Muscle of back (tissue), 11 donors: Measurements from ENCODE around the gene CHST15. TPM values are rescaled to one million over a fixed set of nuclear protein-coding genes. Genes with fewer than 3 reads are reported as not detected.
"Not testable (repeated sequence)": the region's sequence is repeated elsewhere in the genome, so short reads cannot be mapped to it uniquely, and the experiment has no call there.

Source experiments
- DNase-seq, 3 donors: peaks; one replicate each; pipeline versions ENCODE4 v3.0.0 to v3.0.0-alpha.2; 2013
- polyA plus RNA-seq, 10 donors: library from polyadenylated mRNA; unstranded; fragments of 120-200 nt; gene quantifications; one replicate each; pipeline ENCODE4 v1.2.1, GENCODE V29; 2013; ENCODE audit not compliant: insufficient read length in 10 of 10

Gene CHST15
- polyA plus RNA-seq, 10 donors = 13.5 to 24.0 (median 18.5) TPM

DNA sequence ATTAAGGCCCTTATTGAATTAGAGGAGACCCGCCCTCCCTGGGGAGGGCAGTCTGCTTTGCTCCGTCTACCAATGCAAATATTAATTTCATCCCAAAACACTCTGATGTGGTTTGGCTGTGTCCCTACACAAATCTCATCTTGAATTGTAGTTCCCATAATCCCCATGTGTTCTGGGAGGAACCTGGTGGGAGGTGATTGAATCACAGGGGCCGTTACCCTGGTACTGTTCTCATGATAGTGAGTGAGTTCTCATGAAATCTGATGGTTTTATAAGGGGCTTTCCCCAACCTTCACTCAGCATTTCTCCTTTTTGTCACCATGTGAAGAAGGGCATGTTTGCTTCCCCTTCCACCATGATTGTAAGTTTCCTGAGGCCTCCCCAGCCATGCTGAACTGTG, 7.3 kb upstream of the CHST15 start:
- DNase-seq = not testable (repeated sequence)

DNA sequence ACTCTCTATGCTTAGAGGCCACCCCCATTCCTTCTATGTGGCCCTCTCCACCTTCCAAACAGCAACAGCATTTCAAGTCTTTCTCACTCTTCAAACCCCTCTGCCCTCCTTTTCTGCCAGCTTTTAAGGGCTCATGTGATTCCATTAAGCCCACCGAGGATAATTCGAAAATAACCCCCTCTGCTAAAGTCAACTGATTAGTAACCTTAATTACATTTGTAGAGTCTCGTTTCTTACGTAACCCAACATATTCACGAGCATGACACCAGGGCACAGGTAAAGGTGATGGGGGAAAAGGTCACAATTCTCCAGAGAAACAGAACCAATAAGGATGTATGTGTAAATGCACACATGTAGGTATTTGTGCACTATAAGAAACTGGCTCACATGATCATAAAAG, 6.7 kb upstream of the CHST15 start:
- DNase-seq = no peak

- no peak for DNase-seq
These were observed 6.2 kb upstream of the CHST15 start for GRCh38 chr10:124099604-124100003.

DNA sequence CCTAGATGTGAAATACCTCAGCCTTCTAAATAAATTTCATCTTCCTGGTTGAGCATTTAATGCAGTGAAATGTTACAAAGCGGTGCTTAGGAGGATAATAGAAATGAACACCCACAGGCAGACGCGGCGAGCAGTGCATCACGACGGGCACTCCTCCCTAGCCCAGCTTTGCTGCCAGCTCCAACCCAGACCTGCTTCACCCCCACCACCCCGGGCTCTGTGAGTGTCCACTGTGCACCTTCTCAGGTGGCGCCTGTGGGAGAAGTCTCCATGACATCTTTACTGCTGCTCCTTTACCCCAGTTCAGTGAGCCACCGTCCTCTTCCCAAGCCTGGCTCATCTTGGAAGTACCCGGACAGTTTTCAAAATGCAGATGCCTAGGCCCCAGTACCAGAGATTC, 5.2 kb upstream of the CHST15 start:
- no peak for DNase-seq

GRCh38 chr10:124097883-124098282, 4.5 kb upstream of the CHST15 start:
- no peak for DNase-seq

DNA sequence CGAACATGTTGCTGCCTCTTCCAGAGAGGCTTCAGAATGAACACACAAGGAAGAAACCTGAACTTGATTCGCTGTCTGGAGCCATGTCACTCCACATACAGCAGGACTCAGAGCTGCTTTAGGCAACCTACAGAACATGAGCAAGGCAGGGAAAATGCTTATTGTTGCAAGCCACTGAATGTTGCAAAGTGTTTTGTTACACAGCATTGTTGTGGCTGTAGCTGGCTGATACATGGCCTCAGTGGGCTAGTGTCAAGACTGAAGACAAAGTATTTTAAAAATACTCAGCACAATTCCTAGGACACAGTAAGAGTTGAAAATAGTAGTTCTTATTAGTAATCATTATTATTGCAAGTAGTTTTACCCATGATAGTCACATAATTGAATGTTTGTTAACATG, 3.1 kb upstream of the CHST15 start:
- no peak for DNase-seq

GRCh38 chr10:124095801-124096200, 2.4 kb upstream of the CHST15 start:
- not testable (repeated sequence) for DNase-seq

DNA sequence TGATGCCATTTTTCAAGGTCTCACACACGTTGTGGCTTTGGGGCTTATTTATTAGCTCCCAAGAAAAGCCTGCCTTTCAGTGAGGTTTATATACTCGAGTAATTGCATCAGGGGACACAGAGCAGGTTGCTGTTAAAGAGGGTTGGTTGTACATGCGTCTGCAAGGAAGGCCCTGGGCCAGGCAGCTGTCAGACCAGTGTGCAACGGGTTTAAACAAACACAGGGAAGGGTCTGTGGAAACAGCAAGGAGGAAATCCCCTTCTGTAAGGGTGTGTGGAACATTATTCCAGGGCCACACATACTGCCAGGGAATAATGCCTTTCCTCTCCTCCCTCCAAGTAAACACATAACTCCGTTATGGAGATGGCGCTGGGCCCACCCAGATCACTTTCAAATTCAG, 1.7 kb upstream of the CHST15 start:
- peak in 2 of 3 donors; percentile 23 to 41 for DNase-seq

- peak in 1 of 3 donors; percentile 51 for DNase-seq
These were observed 1.0 kb upstream of the CHST15 start for GRCh38 chr10:124094419-124094785.

DNA sequence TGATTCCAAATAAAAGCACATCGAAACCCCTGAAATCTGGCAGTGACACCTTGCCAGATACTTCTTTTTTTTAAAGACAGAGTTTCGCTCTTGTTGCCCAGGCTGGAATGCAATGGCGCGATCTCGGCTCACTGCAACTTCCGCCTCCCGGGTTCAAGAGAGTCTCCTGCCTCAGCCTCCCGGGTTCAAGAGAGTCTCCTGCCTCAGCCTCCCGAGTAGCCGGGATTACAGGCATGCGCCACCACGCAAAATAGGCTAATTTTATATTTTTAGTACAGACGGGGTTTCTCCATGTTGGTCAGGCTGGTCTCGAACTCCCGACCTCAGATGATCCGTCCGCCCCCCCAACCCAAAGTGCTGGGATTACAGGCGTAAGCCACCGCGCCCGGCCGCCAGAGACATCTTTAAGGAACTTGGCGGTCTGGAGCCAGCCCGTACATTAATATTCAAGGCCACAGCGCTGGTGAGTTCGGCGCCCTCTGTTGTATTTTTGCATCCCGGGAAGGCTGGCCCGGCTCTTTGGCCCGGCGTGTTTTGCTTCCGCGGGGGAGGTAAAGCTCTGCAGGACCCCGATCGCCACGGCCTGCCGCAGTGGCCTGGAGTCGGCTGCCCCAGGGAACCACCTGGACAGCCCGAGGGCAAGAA, 498 bp upstream of the CHST15 start:
- DNase-seq = peak in 2 of 3 donors; percentile 48 to 67

GRCh38 chr10:124092250-124092859, 1.0 kb downstream of the CHST15 start:
- peak in 2 of 3 donors; percentile 57 to 78 for DNase-seq

- peak in 2 of 3 donors; percentile 22 to 68 for DNase-seq
These were observed 1.6 kb downstream of the CHST15 start for GRCh38 chr10:124091646-124092249.

- no peak for DNase-seq
These were observed 2.7 kb downstream of the CHST15 start for GRCh38 chr10:124090601-124091209.

GRCh38 chr10:124089859-124090258, 3.5 kb downstream of the CHST15 start:
- no peak for DNase-seq

- DNase-seq = no peak
These were observed 4.5 kb downstream of the CHST15 start for GRCh38 chr10:124088915-124089314.

DNA sequence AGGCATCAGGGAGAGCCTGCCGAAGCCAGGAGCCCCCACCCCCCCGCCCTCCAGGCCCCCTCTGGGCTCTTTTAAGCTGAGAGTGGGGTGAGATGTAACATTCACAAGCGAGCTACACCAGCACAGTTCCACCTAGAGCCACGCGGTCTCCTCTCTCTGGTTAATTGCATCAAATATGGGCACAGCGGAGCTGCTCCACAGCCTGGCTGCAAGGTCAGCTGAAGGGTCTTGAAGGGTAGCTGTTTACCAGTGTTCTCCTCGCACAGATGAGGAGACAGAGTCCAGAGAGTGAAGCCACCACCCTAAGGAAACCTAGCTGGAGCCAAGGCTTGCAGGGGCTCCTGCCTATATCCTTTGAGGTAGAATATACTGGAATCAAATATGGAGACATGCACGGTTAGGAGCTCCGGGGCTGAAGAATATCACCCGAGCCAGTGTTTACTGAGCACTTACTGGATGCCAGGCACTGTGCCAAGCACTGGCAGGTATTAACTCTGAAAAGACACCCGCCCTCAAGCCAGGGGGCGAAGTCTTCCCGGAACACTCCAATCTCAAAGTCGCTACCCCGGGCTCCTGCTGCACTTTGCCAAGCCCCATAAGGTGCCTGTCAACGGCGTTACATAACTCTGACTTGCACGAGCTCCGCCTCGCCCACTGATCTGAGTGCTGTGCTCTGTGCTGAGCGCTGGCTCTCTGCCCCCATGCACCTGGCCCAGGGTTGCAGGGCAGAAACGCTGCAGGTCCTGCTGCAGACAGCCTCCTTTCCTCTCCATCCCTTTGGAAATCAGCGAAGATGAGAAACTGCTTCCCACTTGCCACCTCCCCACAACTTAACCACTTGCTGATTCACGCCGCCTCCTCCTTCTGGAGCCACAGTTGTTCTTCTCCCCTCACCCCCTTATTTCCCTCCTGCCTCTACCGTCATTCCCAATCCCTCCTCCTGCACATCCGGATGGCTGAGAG, 5.4 kb downstream of the CHST15 start:
- DNase-seq = no peak

DNA sequence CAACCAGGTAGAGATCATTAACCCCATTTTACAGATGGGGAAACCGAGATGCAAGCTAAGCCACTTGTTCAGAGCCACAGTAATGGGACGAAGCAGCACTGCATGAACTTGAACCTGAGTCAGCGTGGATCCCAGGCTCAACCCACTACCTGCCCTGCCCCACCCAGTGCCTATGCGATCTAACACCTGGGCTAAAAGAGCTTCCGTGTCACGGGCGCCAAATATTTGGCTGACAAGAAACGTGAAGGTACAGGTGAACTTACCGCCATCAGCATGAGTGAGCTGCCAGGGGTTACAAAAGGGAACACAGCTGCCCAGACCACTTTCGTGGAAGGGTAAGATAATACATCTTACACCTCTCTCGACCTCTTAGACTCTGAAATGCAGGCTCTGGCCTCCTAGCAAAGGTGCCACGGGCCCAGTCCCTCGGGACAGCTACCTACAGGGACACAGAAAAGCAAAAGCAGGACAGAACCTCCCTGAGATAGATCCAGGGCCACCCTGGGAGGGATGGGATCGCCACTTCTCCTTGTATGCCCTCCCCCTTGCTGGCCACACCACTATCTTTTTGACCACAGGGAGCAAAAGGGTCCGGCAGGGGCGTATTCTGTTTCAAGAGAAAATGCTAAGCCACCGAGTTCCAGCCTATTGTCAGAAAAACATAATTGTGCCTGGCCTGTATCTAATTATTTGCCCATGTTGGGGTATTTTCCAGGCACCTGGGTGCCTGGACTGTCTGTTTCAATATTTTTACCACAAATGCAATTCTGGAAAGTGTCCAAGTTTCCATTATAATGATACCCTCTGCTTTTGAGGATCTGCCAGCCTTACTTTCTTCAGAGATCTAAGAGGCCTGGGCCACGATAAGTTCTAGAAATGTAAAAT, 6.4 kb downstream of the CHST15 start:
- no peak for DNase-seq

DNA sequence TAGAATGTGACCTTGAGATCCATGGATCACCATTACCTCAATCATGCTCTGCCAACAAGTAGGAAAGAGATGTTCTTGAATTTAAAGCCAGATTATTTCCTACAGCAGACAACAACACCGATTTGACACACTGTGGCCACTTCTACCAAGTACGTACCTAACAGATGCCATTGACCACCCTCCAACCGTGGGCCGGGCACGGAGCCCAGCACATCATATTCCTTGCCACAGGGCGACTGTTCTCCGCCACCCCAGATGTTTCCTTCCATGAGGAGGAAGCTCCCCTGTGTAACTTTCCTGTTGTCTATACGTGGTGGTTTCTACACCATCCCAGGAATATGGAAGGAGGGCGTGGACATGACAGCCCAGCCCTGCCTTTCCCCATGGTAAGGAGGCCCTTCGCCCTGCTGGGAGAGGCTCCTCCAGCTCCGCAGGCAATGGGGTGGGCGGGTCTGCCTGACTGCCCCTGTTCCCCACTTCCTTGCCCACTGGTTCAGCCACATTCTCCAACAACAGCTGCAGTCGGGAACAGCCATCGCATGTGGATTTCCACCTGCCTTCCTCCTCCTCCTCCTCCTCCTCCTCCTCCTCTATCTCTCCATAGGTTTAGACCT, 7.2 kb downstream of the CHST15 start:
- DNase-seq = no peak

GRCh38 chr10:124085680-124086079, 7.7 kb downstream of the CHST15 start:
- DNase-seq = no peak

GRCh38 chr10:124084708-124085107, 8.7 kb downstream of the CHST15 start:
- no peak for DNase-seq
